Activated gamma-delta T cell (primary cell): ENCODE results near the gene FBXO11.
"Not testable (repeated sequence)": the region's sequence is repeated elsewhere in the genome, so short reads cannot be mapped to it uniquely, and the experiment has no call there.

Experiments
- DNase-seq: peaks from one replicate; lab custom pipeline; 2025; lab: John Stamatoyannopoulos, UW

FBXO11 gene

GRCh38 chr2:47897883-47898731 lies 8.2 kb downstream of the FBXO11 start:
- DNase-seq: no peak

GRCh38 chr2:47897191-47897882 lies 9.0 kb downstream of the FBXO11 start:
- not testable (repeated sequence) for DNase-seq

GRCh38 chr2:47896450-47896968 lies 9.8 kb downstream of the FBXO11 start:
- DNase-seq: no peak

- no peak for DNase-seq
Measured at GRCh38 chr2:47893771-47894170, 12.5 kb downstream of the FBXO11 start.

- DNase-seq: no peak
Measured at GRCh38 chr2:47892338-47892730, 14.0 kb downstream of the FBXO11 start.

GRCh38 chr2:47891369-47892337 lies 14.6 kb downstream of the FBXO11 start:
- no peak for DNase-seq

GRCh38 chr2:47890711-47891368 lies 15.5 kb downstream of the FBXO11 start:
- no peak for DNase-seq

GRCh38 chr2:47888581-47889280 lies 17.6 kb downstream of the FBXO11 start:
- no peak for DNase-seq

- DNase-seq: no peak
Measured at GRCh38 chr2:47876912-47877311, 29.4 kb downstream of the FBXO11 start.

GRCh38 chr2:47872941-47873340 lies 33.4 kb downstream of the FBXO11 start:
- DNase-seq: no peak

GRCh38 chr2:47870641-47871540 lies 35.4 kb downstream of the FBXO11 start:
- no peak for DNase-seq

- DNase-seq: no peak
Measured at GRCh38 chr2:47869859-47870595, 36.3 kb downstream of the FBXO11 start.

- DNase-seq: no peak
Measured at GRCh38 chr2:47868611-47869352, 37.5 kb downstream of the FBXO11 start.

GRCh38 chr2:47867205-47867604 lies 39.1 kb downstream of the FBXO11 start:
- DNase-seq: no peak

GRCh38 chr2:47864566-47864965 lies 41.7 kb downstream of the FBXO11 start:
- DNase-seq: no peak

GRCh38 chr2:47862949-47863348 lies 43.3 kb downstream of the FBXO11 start:
- no peak for DNase-seq

- DNase-seq: not testable (repeated sequence)
Measured at GRCh38 chr2:47853067-47853777, 53.1 kb downstream of the FBXO11 start.

- DNase-seq: no peak
Measured at GRCh38 chr2:47850198-47850597, 56.1 kb downstream of the FBXO11 start.
